ENCODE results near the gene PRG2. TPM values are rescaled to one million over a fixed set of nuclear protein-coding genes. Genes with fewer than 3 reads are reported as not detected.

Gene PRG2
- total and polyA plus RNA-seq, 9 of the 15 experiments (the other 6 are each of a cell fraction or from before 2014, with no cell fraction given), result 1.8 to 78.0 (median 26.6) TPM

GRCh38 chr11:57406337-57406904 is 16.0 kb upstream of the PRG2 start (continued):
- TF ChIP-seq, protein P1, sequence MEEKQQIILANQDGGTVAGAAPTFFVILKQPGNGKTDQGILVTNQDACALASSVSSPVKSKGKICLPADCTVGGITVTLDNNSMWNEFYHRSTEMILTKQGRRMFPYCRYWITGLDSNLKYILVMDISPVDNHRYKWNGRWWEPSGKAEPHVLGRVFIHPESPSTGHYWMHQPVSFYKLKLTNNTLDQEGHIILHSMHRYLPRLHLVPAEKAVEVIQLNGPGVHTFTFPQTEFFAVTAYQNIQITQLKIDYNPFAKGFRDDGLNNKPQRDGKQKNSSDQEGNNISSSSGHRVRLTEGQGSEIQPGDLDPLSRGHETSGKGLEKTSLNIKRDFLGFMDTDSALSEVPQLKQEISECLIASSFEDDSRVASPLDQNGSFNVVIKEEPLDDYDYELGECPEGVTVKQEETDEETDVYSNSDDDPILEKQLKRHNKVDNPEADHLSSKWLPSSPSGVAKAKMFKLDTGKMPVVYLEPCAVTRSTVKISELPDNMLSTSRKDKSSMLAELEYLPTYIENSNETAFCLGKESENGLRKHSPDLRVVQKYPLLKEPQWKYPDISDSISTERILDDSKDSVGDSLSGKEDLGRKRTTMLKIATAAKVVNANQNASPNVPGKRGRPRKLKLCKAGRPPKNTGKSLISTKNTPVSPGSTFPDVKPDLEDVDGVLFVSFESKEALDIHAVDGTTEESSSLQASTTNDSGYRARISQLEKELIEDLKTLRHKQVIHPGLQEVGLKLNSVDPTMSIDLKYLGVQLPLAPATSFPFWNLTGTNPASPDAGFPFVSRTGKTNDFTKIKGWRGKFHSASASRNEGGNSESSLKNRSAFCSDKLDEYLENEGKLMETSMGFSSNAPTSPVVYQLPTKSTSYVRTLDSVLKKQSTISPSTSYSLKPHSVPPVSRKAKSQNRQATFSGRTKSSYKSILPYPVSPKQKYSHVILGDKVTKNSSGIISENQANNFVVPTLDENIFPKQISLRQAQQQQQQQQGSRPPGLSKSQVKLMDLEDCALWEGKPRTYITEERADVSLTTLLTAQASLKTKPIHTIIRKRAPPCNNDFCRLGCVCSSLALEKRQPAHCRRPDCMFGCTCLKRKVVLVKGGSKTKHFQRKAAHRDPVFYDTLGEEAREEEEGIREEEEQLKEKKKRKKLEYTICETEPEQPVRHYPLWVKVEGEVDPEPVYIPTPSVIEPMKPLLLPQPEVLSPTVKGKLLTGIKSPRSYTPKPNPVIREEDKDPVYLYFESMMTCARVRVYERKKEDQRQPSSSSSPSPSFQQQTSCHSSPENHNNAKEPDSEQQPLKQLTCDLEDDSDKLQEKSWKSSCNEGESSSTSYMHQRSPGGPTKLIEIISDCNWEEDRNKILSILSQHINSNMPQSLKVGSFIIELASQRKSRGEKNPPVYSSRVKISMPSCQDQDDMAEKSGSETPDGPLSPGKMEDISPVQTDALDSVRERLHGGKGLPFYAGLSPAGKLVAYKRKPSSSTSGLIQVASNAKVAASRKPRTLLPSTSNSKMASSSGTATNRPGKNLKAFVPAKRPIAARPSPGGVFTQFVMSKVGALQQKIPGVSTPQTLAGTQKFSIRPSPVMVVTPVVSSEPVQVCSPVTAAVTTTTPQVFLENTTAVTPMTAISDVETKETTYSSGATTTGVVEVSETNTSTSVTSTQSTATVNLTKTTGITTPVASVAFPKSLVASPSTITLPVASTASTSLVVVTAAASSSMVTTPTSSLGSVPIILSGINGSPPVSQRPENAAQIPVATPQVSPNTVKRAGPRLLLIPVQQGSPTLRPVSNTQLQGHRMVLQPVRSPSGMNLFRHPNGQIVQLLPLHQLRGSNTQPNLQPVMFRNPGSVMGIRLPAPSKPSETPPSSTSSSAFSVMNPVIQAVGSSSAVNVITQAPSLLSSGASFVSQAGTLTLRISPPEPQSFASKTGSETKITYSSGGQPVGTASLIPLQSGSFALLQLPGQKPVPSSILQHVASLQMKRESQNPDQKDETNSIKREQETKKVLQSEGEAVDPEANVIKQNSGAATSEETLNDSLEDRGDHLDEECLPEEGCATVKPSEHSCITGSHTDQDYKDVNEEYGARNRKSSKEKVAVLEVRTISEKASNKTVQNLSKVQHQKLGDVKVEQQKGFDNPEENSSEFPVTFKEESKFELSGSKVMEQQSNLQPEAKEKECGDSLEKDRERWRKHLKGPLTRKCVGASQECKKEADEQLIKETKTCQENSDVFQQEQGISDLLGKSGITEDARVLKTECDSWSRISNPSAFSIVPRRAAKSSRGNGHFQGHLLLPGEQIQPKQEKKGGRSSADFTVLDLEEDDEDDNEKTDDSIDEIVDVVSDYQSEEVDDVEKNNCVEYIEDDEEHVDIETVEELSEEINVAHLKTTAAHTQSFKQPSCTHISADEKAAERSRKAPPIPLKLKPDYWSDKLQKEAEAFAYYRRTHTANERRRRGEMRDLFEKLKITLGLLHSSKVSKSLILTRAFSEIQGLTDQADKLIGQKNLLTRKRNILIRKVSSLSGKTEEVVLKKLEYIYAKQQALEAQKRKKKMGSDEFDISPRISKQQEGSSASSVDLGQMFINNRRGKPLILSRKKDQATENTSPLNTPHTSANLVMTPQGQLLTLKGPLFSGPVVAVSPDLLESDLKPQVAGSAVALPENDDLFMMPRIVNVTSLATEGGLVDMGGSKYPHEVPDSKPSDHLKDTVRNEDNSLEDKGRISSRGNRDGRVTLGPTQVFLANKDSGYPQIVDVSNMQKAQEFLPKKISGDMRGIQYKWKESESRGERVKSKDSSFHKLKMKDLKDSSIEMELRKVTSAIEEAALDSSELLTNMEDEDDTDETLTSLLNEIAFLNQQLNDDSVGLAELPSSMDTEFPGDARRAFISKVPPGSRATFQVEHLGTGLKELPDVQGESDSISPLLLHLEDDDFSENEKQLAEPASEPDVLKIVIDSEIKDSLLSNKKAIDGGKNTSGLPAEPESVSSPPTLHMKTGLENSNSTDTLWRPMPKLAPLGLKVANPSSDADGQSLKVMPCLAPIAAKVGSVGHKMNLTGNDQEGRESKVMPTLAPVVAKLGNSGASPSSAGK (IDR thresholded peaks at IDR 0.05), result 0 out of 2 replicates have a peak, but pooled peaks have one; percentile 24
- TF ChIP-seq SETDB1 (IDR thresholded peaks at IDR 0.05; ENCODE audit: low read length) (no peak), PML (IDR thresholded peaks at IDR 0.05; ENCODE audit: low read length) (no peak), POLR2A (conservative IDR thresholded peaks at IDR 0.05) (peak; percentile 59)

All from K562 (cell line).